GM21526 (cell line): ENCODE results near the gene TCHH.

ENCODE experiments used
- ATAC-seq: cut with Tn5 transposase; IDR thresholded peaks from one replicate; pipeline ENCODE4 v1.9.1; 2021; ENCODE audit warnings: moderate library complexity; ENCODE audit not compliant: unreplicated experiment, low FRiP score

TCHH gene

GRCh38 chr1:152071123-152071522, 44.1 kb downstream of the TCHH start:
- no peak for ATAC-seq

- no peak for ATAC-seq
Observed at GRCh38 chr1:152067929-152068328, 47.3 kb downstream of the TCHH start.

- ATAC-seq, result no peak
Observed at GRCh38 chr1:152067150-152067549, 48.1 kb downstream of the TCHH start.

GRCh38 chr1:152061952-152062351, 53.3 kb downstream of the TCHH start:
- no peak for ATAC-seq
